CD4-positive, alpha-beta T cell treated with Interleukin-6 at 100 ng/mL for 8 hours (primary cell): ENCODE data around the gene RNF151.
A peak's percentile ranks its signal among the peaks of the same experiment; 100 is the strongest.
"Not testable (repeated sequence)": the region's sequence is repeated elsewhere in the genome, so short reads cannot be mapped to it uniquely, and the experiment has no call there.

Experiments
- DNase-seq: peaks from one replicate; pipeline ENCODE4 v3.0.0-alpha.2; 2020; ENCODE audit warnings: mixed read lengths, low spot score

RNF151 gene

GRCh38 chr16:2007081-2007836, 40.6 kb downstream of the RNF151 start:
- DNase-seq = no peak

DNA sequence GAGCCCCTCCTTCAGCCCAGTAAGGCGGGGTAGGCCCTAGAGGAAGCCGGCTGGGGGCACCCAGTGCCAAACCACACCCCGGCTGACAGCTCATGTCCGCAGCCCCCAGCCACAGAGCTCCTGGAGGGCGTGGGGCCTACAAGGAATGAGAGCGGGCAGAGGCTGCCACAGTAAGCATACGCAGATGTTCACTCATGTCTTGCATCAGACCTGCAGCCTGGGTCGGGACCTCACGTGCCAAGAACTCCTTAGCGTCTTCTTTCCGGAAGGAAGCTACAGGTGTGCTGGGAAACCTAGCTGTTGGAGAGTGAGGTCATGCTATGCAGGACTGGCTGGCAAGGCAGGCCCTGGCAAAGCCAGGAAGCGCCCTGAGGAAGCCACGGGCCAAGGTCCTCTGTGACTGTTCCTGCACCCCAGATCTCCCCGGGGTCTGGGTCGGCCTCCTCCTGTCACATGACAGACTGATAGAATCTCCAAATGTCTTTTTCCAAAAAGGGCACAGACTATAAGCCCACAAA, 41.4 kb downstream of the RNF151 start:
- no peak for DNase-seq

DNA sequence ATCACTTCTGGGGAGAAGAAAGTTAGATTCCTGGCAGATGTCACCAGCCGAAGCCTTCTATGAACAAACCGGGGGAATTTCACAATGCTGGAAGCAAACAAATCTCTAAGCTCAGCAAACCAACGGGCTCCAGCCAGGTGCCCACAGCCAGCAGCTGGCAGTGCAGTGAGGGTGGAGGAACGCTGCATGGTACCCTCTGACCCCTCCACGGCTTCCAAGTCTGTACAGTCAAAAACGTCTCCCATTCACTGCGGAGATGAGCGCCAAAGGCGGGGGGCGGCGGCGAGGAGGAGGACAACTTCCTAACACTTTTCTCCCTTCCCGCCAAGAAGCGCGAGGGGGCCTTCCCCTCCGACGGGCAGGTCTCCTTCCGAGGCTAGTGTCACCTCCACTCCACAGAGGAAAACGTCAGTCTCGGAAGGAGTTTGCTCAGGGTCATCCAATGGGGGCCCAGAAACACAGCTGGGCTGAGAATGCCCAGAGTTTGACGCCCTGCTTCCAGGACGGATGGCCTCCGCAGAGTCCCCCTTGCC, 42.0 kb downstream of the RNF151 start:
- DNase-seq = no peak

- DNase-seq = no peak
Observed at GRCh38 chr16:2009164-2009711, 42.6 kb downstream of the RNF151 start.

DNA sequence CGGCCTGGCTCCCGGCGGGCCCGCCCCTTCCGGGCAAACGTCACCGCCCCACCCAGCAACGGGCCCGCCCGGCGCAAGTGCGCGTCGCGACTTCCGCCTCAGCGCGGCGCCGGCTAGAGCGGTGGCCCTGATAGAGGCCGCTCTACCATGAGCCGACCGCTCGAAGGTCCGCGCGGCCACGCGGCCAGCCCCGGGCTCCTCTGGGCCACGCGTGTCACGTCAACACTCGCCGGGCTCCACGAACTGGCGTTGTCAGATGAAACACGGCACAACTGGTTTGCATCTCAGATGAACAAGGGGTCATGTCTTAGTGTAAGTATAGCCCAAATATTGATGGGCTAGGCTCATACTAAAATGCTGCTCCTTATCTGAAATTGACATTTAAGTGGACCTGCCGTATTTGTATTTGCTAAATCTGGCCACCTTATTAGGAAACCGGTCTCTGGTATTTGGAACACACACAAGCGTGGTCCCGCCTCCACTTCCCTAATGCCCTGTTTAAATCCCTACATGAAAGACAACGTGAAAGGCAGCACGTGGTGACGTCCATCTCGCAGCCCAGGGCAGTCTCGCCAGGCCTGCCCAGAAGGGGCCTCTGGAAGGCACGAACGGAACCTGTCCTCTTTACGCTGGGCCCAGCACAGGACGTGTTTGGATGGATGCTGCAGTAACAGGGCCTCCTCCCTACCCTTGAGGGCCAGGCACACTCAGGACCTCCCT, 43.3 kb downstream of the RNF151 start, which contains the start of gene ZNF598:
Gene ZNF598, minus strand, starts transcription at position 31 of the 720 bp plus-strand sequence.
- DNase-seq = peak; percentile 68

DNA sequence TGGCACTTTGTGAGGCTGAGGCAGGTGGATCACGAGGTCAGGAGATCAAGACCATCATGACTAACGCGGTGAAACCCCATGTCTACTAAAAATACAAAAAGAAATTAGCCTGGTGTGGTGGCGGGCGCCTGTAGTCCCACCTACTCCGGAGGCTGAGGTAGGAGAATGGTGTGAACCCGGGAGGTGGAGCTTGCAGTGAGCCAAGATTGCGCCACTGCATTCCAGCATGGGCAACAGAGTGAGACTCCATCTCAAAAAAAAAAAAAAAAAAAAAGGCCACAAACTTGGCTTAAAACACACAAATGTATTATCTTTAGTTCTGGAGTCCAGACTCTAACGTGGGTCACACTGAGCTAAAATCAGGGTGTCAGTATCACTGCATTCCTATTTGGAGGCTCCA, 45.1 kb downstream of the RNF151 start:
- not testable (repeated sequence) for DNase-seq

DNA sequence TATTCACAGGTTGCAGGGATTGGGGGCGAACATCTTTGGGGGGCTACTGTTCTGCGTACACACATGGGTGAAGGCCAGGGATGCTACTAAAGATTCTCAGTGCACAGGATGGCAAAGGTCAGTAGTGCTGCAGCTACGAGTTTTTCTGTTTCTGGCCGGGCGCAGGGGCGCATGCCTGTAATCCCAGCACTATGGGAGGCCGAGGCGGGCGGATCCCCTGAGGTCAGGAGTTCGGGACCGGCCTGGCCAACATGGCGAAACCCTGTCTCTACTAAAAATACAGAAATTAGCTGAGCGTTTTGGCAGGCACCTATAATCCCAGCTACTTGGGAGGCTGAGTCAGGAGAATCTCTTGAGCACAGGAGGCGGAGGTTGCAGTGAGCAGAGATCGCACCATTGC, 46.9 kb downstream of the RNF151 start:
- DNase-seq = no peak

DNA sequence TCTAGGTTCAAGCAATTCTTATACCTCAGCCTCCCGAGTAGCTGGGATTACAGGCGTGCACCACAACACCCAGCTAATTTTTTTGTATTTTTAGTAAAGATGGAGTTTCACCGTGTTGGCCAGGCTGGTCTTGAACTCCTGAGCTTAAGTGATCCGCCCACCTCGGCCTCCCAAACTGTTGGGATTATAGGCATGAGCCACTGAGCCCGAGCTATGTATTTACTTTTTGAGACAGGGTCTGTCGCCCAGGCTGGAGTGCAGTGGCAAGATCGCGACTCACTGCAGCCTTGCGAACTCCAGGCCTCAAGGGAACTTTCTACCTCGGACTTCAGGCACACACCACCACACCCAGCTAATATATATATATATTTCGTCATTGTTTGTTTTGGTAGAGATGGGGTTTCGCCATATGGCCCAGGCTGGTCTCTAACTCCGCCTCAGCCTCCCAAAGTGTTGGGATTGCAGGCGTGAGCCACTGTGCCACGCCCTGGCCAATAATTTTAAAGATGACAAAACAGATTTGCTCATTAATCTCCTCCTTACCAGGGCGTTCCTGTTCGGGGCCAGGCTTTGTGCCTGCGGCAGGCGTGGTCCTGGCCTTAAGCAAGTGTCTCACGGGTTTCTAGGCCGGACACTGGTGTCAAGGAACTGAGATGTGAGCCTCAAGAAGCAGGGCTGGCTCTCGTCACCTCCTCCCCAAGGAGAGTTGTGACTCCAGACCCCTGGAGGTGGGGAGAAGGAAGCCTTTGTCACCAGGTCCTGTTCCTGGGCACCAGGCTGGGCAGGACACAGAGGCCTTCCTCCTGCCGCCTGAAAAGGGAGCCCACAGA, 48.7 kb downstream of the RNF151 start:
- no peak for DNase-seq

DNA sequence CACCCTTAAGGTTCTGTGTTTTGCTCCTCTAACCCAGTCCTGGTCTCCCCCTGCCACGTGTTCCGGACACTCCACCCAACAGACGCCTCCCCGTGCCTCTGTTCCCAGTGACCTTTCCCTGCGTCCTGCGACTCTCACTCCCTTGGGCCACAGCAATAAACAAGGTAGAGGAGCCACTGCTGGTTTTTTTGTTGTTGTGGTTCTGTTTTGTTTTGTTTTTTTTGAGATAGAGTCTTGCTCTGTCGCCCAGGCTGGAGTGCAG, 49.2 kb downstream of the RNF151 start:
- no peak for DNase-seq

GRCh38 chr16:2016407-2016922, 49.8 kb downstream of the RNF151 start:
- no peak for DNase-seq
